Measurements from ENCODE around the gene HMX3. TPM values are rescaled to one million over a fixed set of nuclear protein-coding genes. Genes with fewer than 3 reads are reported as not detected.

HMX3 gene
- total RNA-seq, 1 donor from 2014 or later = not detected

- H3K4me3 Mint-ChIP-seq (ENCODE audit: unreplicated experiment) = no peak overlapping the region
- peaks cover 2% of the 10 kb centered on the region for H3K27me3 Mint-ChIP-seq (ENCODE audit: unreplicated experiment)
- no peak overlapping the region for H3K27ac Mint-ChIP-seq (ENCODE audit: unreplicated experiment)
- no peaks in the 10 kb centered on the region for H3K9me3 Mint-ChIP-seq (ENCODE audit: unreplicated experiment)
- TF ChIP-seq CTCF (IDR thresholded peaks at IDR 0.05; ENCODE audit: unreplicated experiment) = no peak
- no peaks in the 10 kb centered on the region for H3K36me3 Mint-ChIP-seq (ENCODE audit: low read depth, unreplicated experiment)
- peaks cover 3% of the 10 kb centered on the region for H3K4me1 Mint-ChIP-seq (ENCODE audit: unreplicated experiment)
- DNase-seq (ENCODE audit: low spot score) = no peak
These were observed 42.9 kb upstream of the HMX3 start for GRCh38 chr10:123092635-123093414.

- no peak for TF ChIP-seq CTCF (IDR thresholded peaks at IDR 0.05; ENCODE audit: unreplicated experiment)
- H3K36me3 Mint-ChIP-seq (ENCODE audit: low read depth, unreplicated experiment) = no peaks in the 10 kb centered on the region
- no peaks in the 10 kb centered on the region for H3K9me3 Mint-ChIP-seq (ENCODE audit: unreplicated experiment)
- peaks cover 3% of the 10 kb centered on the region for H3K4me1 Mint-ChIP-seq (ENCODE audit: unreplicated experiment)
- no peak overlapping the region for H3K27ac Mint-ChIP-seq (ENCODE audit: unreplicated experiment)
- H3K27me3 Mint-ChIP-seq (ENCODE audit: unreplicated experiment) = peaks cover 2% of the 10 kb centered on the region
- DNase-seq (ENCODE audit: low spot score) = no peak
- no peak overlapping the region for H3K4me3 Mint-ChIP-seq (ENCODE audit: unreplicated experiment)
These were observed 42.3 kb upstream of the HMX3 start for GRCh38 chr10:123093489-123093888.

- no peak for DNase-seq (ENCODE audit: low spot score)
- Mint-ChIP-seq H3K9me3 (ENCODE audit: unreplicated experiment) (no peaks in the 10 kb centered on the region), H3K27ac (ENCODE audit: unreplicated experiment) (no peak overlapping the region), H3K4me3 (ENCODE audit: unreplicated experiment) (no peak overlapping the region), H3K4me1 (ENCODE audit: unreplicated experiment) (peaks cover 3% of the 10 kb centered on the region), H3K36me3 (ENCODE audit: low read depth, unreplicated experiment) (no peaks in the 10 kb centered on the region), H3K27me3 (ENCODE audit: unreplicated experiment) (peaks cover 2% of the 10 kb centered on the region)
- no peak for TF ChIP-seq CTCF (IDR thresholded peaks at IDR 0.05; ENCODE audit: unreplicated experiment)
These were observed 39.3 kb upstream of the HMX3 start for GRCh38 chr10:123096452-123096851.

- no peaks in the 10 kb centered on the region for H3K36me3 Mint-ChIP-seq (ENCODE audit: low read depth, unreplicated experiment)
- peaks cover 2% of the 10 kb centered on the region for H3K27me3 Mint-ChIP-seq (ENCODE audit: unreplicated experiment)
- H3K27ac Mint-ChIP-seq (ENCODE audit: unreplicated experiment) = no peak overlapping the region
- H3K9me3 Mint-ChIP-seq (ENCODE audit: unreplicated experiment) = no peaks in the 10 kb centered on the region
- peaks cover 3% of the 10 kb centered on the region for H3K4me1 Mint-ChIP-seq (ENCODE audit: unreplicated experiment)
- no peak for TF ChIP-seq CTCF (IDR thresholded peaks at IDR 0.05; ENCODE audit: unreplicated experiment)
- no peak overlapping the region for H3K4me3 Mint-ChIP-seq (ENCODE audit: unreplicated experiment)
- no peak for DNase-seq (ENCODE audit: low spot score)
These were observed 38.7 kb upstream of the HMX3 start for GRCh38 chr10:123097039-123097438.

GRCh38 chr10:123100030-123100762 is 35.6 kb upstream of the HMX3 start:
- H3K36me3 Mint-ChIP-seq (ENCODE audit: low read depth, unreplicated experiment) = no peaks in the 10 kb centered on the region
- H3K4me3 Mint-ChIP-seq (ENCODE audit: unreplicated experiment) = no peak overlapping the region
- H3K27ac Mint-ChIP-seq (ENCODE audit: unreplicated experiment) = no peak overlapping the region
- TF ChIP-seq CTCF (IDR thresholded peaks at IDR 0.05; ENCODE audit: unreplicated experiment) = no peak
- no peaks in the 10 kb centered on the region for H3K9me3 Mint-ChIP-seq (ENCODE audit: unreplicated experiment)
- H3K4me1 Mint-ChIP-seq (ENCODE audit: unreplicated experiment) = no peaks in the 10 kb centered on the region
- no peak for DNase-seq (ENCODE audit: low spot score)
- H3K27me3 Mint-ChIP-seq (ENCODE audit: unreplicated experiment) = peaks cover 3% of the 10 kb centered on the region
